ENCODE measurements around the gene CIAO1.
"Not testable (repeated sequence)": the region's sequence is repeated elsewhere in the genome, so short reads cannot be mapped to it uniquely, and the experiment has no call there.

CIAO1 gene

GRCh38 chr2:96274355-96275056 lies 8.5 kb downstream of the CIAO1 start:
- no peaks in the 10 kb centered on the region for H3K9me3 Mint-ChIP-seq
- H3K4me3 Mint-ChIP-seq, result no peak overlapping the region
- H3K4me1 Mint-ChIP-seq (ENCODE audit: low read depth), result no peaks in the 10 kb centered on the region
- H3K27me3 Mint-ChIP-seq (ENCODE audit: low read depth), result no peaks in the 10 kb centered on the region
- H3K27ac Mint-ChIP-seq, result no peak overlapping the region
- no peak for DNase-seq (ENCODE audit: low spot score)
- peaks cover 60% of the 10 kb centered on the region for H3K36me3 Mint-ChIP-seq (ENCODE audit: low read depth)

- Mint-ChIP-seq H3K27me3 (ENCODE audit: low read depth) (no peaks in the 10 kb centered on the region), H3K36me3 (ENCODE audit: low read depth) (peaks cover 65% of the 10 kb centered on the region), H3K27ac (no peak overlapping the region), H3K4me1 (ENCODE audit: low read depth) (no peaks in the 10 kb centered on the region), H3K9me3 (no peaks in the 10 kb centered on the region), H3K4me3 (no peak overlapping the region)
- DNase-seq (ENCODE audit: low spot score), result no peak
These were observed 10.9 kb downstream of the CIAO1 start for GRCh38 chr2:96276787-96277499.

- H3K9me3 Mint-ChIP-seq, result no peaks in the 10 kb centered on the region
- no peak for DNase-seq (ENCODE audit: low spot score)
- no peak overlapping the region for H3K27ac Mint-ChIP-seq
- H3K4me3 Mint-ChIP-seq, result no peak overlapping the region
- H3K27me3 Mint-ChIP-seq (ENCODE audit: low read depth), result no peaks in the 10 kb centered on the region
- H3K36me3 Mint-ChIP-seq (ENCODE audit: low read depth), result peaks cover 82% of the 10 kb centered on the region
- H3K4me1 Mint-ChIP-seq (ENCODE audit: low read depth), result no peaks in the 10 kb centered on the region
These were observed 21.3 kb downstream of the CIAO1 start for GRCh38 chr2:96287273-96287856.

- H3K36me3 Mint-ChIP-seq (ENCODE audit: low read depth), result peaks cover 84% of the 10 kb centered on the region
- H3K27ac Mint-ChIP-seq, result no peak overlapping the region
- no peaks in the 10 kb centered on the region for H3K27me3 Mint-ChIP-seq (ENCODE audit: low read depth)
- H3K4me1 Mint-ChIP-seq (ENCODE audit: low read depth), result no peaks in the 10 kb centered on the region
- no peak overlapping the region for H3K4me3 Mint-ChIP-seq
- DNase-seq (ENCODE audit: low spot score), result no peak
- H3K9me3 Mint-ChIP-seq, result no peaks in the 10 kb centered on the region
These were observed 25.7 kb downstream of the CIAO1 start for GRCh38 chr2:96291751-96292150.

GRCh38 chr2:96294271-96294670 lies 28.2 kb downstream of the CIAO1 start:
- H3K4me3 Mint-ChIP-seq; H3K27ac Mint-ChIP-seq; H3K9me3 Mint-ChIP-seq; H3K4me1 Mint-ChIP-seq (ENCODE audit: low read depth); H3K27me3 Mint-ChIP-seq (ENCODE audit: low read depth); DNase-seq (ENCODE audit: low spot score): not testable (repeated sequence)
- H3K36me3 Mint-ChIP-seq (ENCODE audit: low read depth), result peaks cover 86% of the 10 kb centered on the region

GRCh38 chr2:96296925-96297324 lies 30.9 kb downstream of the CIAO1 start:
- Mint-ChIP-seq H3K4me3 (no peak overlapping the region), H3K4me1 (ENCODE audit: low read depth) (peaks cover 13% of the 10 kb centered on the region), H3K9me3 (no peaks in the 10 kb centered on the region), H3K27me3 (ENCODE audit: low read depth) (no peaks in the 10 kb centered on the region), H3K36me3 (ENCODE audit: low read depth) (peaks cover 83% of the 10 kb centered on the region), H3K27ac (no peak overlapping the region)
- no peak for DNase-seq (ENCODE audit: low spot score)

- Mint-ChIP-seq H3K36me3 (ENCODE audit: low read depth) (peaks cover 85% of the 10 kb centered on the region), H3K9me3 (no peaks in the 10 kb centered on the region), H3K4me3 (no peak overlapping the region), H3K27ac (no peak overlapping the region), H3K4me1 (ENCODE audit: low read depth) (peaks cover 45% of the 10 kb centered on the region), H3K27me3 (ENCODE audit: low read depth) (no peaks in the 10 kb centered on the region)
- DNase-seq (ENCODE audit: low spot score), result no peak
These were observed 35.8 kb downstream of the CIAO1 start for GRCh38 chr2:96301865-96302264.

- DNase-seq (ENCODE audit: low spot score), result no peak
- peaks cover 43% of the 10 kb centered on the region for H3K4me1 Mint-ChIP-seq (ENCODE audit: low read depth)
- peaks cover 63% of the 10 kb centered on the region for H3K36me3 Mint-ChIP-seq (ENCODE audit: low read depth)
- H3K9me3 Mint-ChIP-seq, result no peaks in the 10 kb centered on the region
- H3K27ac Mint-ChIP-seq, result peak overlapping the region; percentile 94
- peak overlapping the region; percentile 95 for H3K4me3 Mint-ChIP-seq
- no peaks in the 10 kb centered on the region for H3K27me3 Mint-ChIP-seq (ENCODE audit: low read depth)
These were observed 38.6 kb downstream of the CIAO1 start for GRCh38 chr2:96304606-96305005.

GRCh38 chr2:96305091-96305978 lies 39.3 kb downstream of the CIAO1 start, which contains the start of gene SNRNP200:
SNRNP200 (minus strand) TSS chr2:96305546; CDS start chr2:96305437, 109 bp downstream.
- H3K27me3 Mint-ChIP-seq (ENCODE audit: low read depth), result no peaks in the 10 kb centered on the region
- H3K9me3 Mint-ChIP-seq, result no peaks in the 10 kb centered on the region
- H3K27ac Mint-ChIP-seq, result peak within 1 kb of the TSS; percentile 94
- peaks cover 47% of the 10 kb centered on the region for H3K4me1 Mint-ChIP-seq (ENCODE audit: low read depth)
- peak; percentile 89 for DNase-seq (ENCODE audit: low spot score)
- H3K4me3 Mint-ChIP-seq, result peak within 1 kb of the TSS; percentile 95
- peaks cover 60% of the 10 kb centered on the region for H3K36me3 Mint-ChIP-seq (ENCODE audit: low read depth)

- H3K9me3 Mint-ChIP-seq, result no peaks in the 10 kb centered on the region
- no peaks in the 10 kb centered on the region for H3K27me3 Mint-ChIP-seq (ENCODE audit: low read depth)
- H3K4me3 Mint-ChIP-seq, result peak overlapping the region; percentile 95
- H3K36me3 Mint-ChIP-seq (ENCODE audit: low read depth), result peaks cover 57% of the 10 kb centered on the region
- H3K4me1 Mint-ChIP-seq (ENCODE audit: low read depth), result peaks cover 45% of the 10 kb centered on the region
- peak overlapping the region; percentile 94 for H3K27ac Mint-ChIP-seq
- DNase-seq (ENCODE audit: low spot score), result no peak
These were observed 39.9 kb downstream of the CIAO1 start for GRCh38 chr2:96305979-96306308.

- no peak for DNase-seq (ENCODE audit: low spot score)
- H3K4me1 Mint-ChIP-seq (ENCODE audit: low read depth), result peaks cover 41% of the 10 kb centered on the region
- H3K36me3 Mint-ChIP-seq (ENCODE audit: low read depth), result peaks cover 53% of the 10 kb centered on the region
- H3K27me3 Mint-ChIP-seq (ENCODE audit: low read depth), result no peaks in the 10 kb centered on the region
- H3K9me3 Mint-ChIP-seq, result no peaks in the 10 kb centered on the region
- peak overlapping the region; percentile 95 for H3K4me3 Mint-ChIP-seq
- peak overlapping the region; percentile 94 for H3K27ac Mint-ChIP-seq
These were observed 40.3 kb downstream of the CIAO1 start for GRCh38 chr2:96306370-96306769.

- Mint-ChIP-seq H3K27ac (no peak overlapping the region), H3K4me1 (ENCODE audit: low read depth) (peaks cover 32% of the 10 kb centered on the region), H3K27me3 (ENCODE audit: low read depth) (no peaks in the 10 kb centered on the region), H3K9me3 (no peaks in the 10 kb centered on the region), H3K36me3 (ENCODE audit: low read depth) (peaks cover 43% of the 10 kb centered on the region), H3K4me3 (no peak overlapping the region)
- DNase-seq (ENCODE audit: low spot score), result no peak
These were observed 42.2 kb downstream of the CIAO1 start for GRCh38 chr2:96308248-96308647.

GRCh38 chr2:96315005-96315399 lies 49.0 kb downstream of the CIAO1 start:
- Mint-ChIP-seq H3K4me1 (ENCODE audit: low read depth) (peaks cover 43% of the 10 kb centered on the region), H3K4me3 (peak overlapping the region; percentile 80), H3K27me3 (ENCODE audit: low read depth) (no peaks in the 10 kb centered on the region), H3K27ac (peak overlapping the region; percentile 90), H3K36me3 (ENCODE audit: low read depth) (peaks cover 35% of the 10 kb centered on the region), H3K9me3 (no peaks in the 10 kb centered on the region)
- DNase-seq (ENCODE audit: low spot score), result no peak

Measured in T-helper 2 cell treated with Interferon-gamma antibody and Interleukin-4, amounts not matched to agents 5 μg/mL and 100 μg/mL, for 36 hours (primary cell).